HEK293 (cell line): ENCODE measurements around the gene GTPBP10.
A peak's percentile ranks its signal among the peaks of the same experiment; 100 is the strongest.

Source experiments
- EGR2 ChIP-seq: fragments of 450-650 bp; formaldehyde crosslinking; IDR thresholded peaks from 2 replicates; pipeline ENCODE4 v1.5.1; 2016; ENCODE audit warnings: low read depth, missing biosample characterization, missing genetic modification characterization
- KLF16 ChIP-seq: fragments of 450-650 bp; formaldehyde crosslinking; IDR thresholded peaks from 2 replicates; pipeline ENCODE4 v1.5.1; 2017; ENCODE audit warnings: missing biosample characterization, missing genetic modification characterization
- OSR2 ChIP-seq: fragments of 450-650 bp; formaldehyde crosslinking; IDR thresholded peaks from 2 replicates; pipeline ENCODE4 v1.5.1; 2016; ENCODE audit warnings: missing biosample characterization, missing genetic modification characterization
- SCRT1 ChIP-seq: fragments of 450-650 bp; formaldehyde crosslinking; IDR thresholded peaks from 2 replicates; pipeline ENCODE4 v1.5.1; 2016; ENCODE audit warnings: missing biosample characterization, missing genetic modification characterization, borderline replicate concordance
- TCF7L2 ChIP-seq: IDR thresholded peaks from 2 replicates; pipeline ENCODE4 v1.6.1; 2011; ENCODE audit warnings: low read depth, mild to moderate bottlenecking, inconsistent platforms, low read length, moderate library complexity, borderline replicate concordance
- ZBTB48 ChIP-seq: fragments of 450-650 bp; formaldehyde crosslinking; IDR thresholded peaks from 2 replicates; pipeline ENCODE4 v1.5.1; 2016; ENCODE audit warnings: missing biosample characterization, missing genetic modification characterization
- ZBTB8A ChIP-seq: fragments of 450-650 bp; formaldehyde crosslinking; IDR thresholded peaks from 2 replicates; pipeline ENCODE4 v1.5.1; 2016; ENCODE audit warnings: missing biosample characterization, missing genetic modification characterization
- ZFP41 ChIP-seq: fragments of 450-650 bp; formaldehyde crosslinking; IDR thresholded peaks from 2 replicates; pipeline ENCODE4 v1.5.1; 2016; ENCODE audit warnings: missing biosample characterization, missing genetic modification characterization, borderline replicate concordance
- ZNF112 ChIP-seq: fragments of 450-650 bp; formaldehyde crosslinking; IDR thresholded peaks from 2 replicates; pipeline ENCODE4 v1.5.0; 2017; ENCODE audit warnings: missing biosample characterization, missing genetic modification characterization
- ZNF341 ChIP-seq: fragments of 450-650 bp; formaldehyde crosslinking; IDR thresholded peaks from 2 replicates; pipeline ENCODE4; 2016; ENCODE audit warnings: low read depth, missing biosample characterization, missing genetic modification characterization
- ZNF350 ChIP-seq: fragments of 450-650 bp; formaldehyde crosslinking; IDR thresholded peaks from 2 replicates; pipeline ENCODE4 v1.5.0; 2017; ENCODE audit warnings: missing biosample characterization, mild to moderate bottlenecking, missing genetic modification characterization
- ZNF366 ChIP-seq: fragments of 450-650 bp; formaldehyde crosslinking; conservative IDR thresholded peaks from 2 replicates; pipeline ENCODE4 v1.5.1; 2016; ENCODE audit warnings: missing biosample characterization, missing genetic modification characterization
- ZNF626 ChIP-seq: fragments of 450-650 bp; sonication (Bioruptor Pico); formaldehyde crosslinking; IDR thresholded peaks from 2 replicates; pipeline ENCODE4 v1.5.1; 2018; ENCODE audit warnings: missing biosample characterization, missing genetic modification characterization, inconsistent platforms
- ZNF670 ChIP-seq: fragments of 450-650 bp; formaldehyde crosslinking; IDR thresholded peaks from 2 replicates; pipeline ENCODE4 v1.5.1; 2016; ENCODE audit warnings: missing biosample characterization, missing genetic modification characterization, low read depth
- ZNF747 ChIP-seq: fragments of 450-650 bp; formaldehyde crosslinking; IDR thresholded peaks from 2 replicates; pipeline ENCODE4 v1.5.1; 2016; ENCODE audit warnings: missing biosample characterization, missing genetic modification characterization
- ZSCAN30 ChIP-seq: fragments of 450-650 bp; IDR thresholded peaks from 2 replicates; pipeline ENCODE4 v1.5.1; 2018; ENCODE audit warnings: missing biosample characterization, mild to moderate bottlenecking, missing genetic modification characterization, moderate library complexity
- TF ChIP-seq, protein P1 (sequence below): fragments of 450-650 bp; formaldehyde crosslinking; IDR thresholded peaks from 2 replicates; pipeline ENCODE4 v1.5.1; 2016; ENCODE audit warnings: missing biosample characterization, missing genetic modification characterization
- TF ChIP-seq, protein P2 (sequence below): fragments of 450-650 bp; formaldehyde crosslinking; IDR thresholded peaks from 2 replicates; pipeline ENCODE4 v1.5.1; 2016; ENCODE audit warnings: missing biosample characterization, missing genetic modification characterization
- TF ChIP-seq, protein P3 (sequence below): fragments of 450-650 bp; formaldehyde crosslinking; IDR thresholded peaks from 2 replicates; pipeline ENCODE4 v1.5.1; 2016; ENCODE audit warnings: missing biosample characterization, missing genetic modification characterization, low read depth
- TF ChIP-seq, protein P4 (sequence below): fragments of 450-650 bp; formaldehyde crosslinking; optimal IDR thresholded peaks from 2 replicates; pipeline ENCODE3; 2016; ENCODE audit warnings: missing biosample characterization, mild to moderate bottlenecking, missing genetic modification characterization
- TF ChIP-seq, protein P5 (sequence below): fragments of 450-650 bp; IDR thresholded peaks from 2 replicates; pipeline ENCODE4 v1.5.1; 2018; ENCODE audit warnings: missing biosample characterization, missing genetic modification characterization
- TF ChIP-seq, protein P6 (sequence below): fragments of 450-650 bp; formaldehyde crosslinking; IDR thresholded peaks from 2 replicates; pipeline ENCODE4 v1.5.1; 2016; ENCODE audit warnings: missing biosample characterization, missing genetic modification characterization
- TF ChIP-seq, protein P7 (sequence below): fragments of 450-650 bp; formaldehyde crosslinking; IDR thresholded peaks from 2 replicates; pipeline ENCODE4 v1.5.1; 2016; ENCODE audit warnings: missing biosample characterization, missing genetic modification characterization

Gene GTPBP10

DNA sequence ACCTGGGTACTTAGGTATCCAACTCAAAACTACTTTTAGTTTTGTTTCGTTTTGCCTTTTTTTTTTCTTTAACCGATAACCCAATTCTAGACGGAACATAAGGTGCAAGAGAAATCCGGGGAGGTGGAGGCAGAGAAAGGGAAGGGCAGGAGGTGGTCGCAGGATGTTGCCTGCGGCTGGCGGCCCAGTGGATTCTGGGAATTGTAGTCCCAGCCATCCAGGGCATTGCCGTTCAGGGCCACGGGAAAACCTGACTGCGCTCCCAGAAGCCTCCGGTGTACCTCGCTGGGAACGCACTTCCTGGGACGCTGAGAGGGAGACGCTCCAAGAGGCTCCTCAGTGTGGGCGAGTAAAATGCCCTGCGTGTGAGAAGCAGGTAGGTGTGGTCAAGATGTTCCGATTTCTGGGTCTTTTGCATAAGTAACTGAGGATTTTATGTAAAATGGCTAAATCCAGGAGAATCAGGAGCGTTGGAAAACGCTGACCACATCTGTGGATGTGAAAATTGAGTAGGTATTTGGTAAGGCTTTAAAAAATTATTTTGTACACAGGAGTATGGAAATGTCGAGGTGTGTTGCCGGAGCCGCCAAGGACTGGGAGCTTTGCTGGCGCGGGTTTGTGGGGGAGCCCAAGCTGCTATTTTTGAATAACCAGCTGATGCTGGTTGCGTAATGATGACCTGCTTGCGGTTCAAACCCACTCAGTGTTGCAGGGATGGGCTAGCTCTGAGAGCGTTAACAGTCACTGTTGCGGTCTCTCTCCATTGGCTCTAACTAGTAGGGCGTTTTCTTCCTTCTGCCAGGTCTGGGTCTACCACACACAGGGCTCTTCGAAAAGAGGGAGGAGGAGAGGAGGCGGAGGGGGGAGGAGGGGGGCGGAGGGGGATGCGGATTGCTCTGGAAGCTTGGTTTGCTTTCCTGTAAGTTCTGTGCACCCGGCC, 56.9 kb downstream of the GTPBP10 start, which contains the start of gene CLDN12 (continued):
- TF ChIP-seq, protein P1, sequence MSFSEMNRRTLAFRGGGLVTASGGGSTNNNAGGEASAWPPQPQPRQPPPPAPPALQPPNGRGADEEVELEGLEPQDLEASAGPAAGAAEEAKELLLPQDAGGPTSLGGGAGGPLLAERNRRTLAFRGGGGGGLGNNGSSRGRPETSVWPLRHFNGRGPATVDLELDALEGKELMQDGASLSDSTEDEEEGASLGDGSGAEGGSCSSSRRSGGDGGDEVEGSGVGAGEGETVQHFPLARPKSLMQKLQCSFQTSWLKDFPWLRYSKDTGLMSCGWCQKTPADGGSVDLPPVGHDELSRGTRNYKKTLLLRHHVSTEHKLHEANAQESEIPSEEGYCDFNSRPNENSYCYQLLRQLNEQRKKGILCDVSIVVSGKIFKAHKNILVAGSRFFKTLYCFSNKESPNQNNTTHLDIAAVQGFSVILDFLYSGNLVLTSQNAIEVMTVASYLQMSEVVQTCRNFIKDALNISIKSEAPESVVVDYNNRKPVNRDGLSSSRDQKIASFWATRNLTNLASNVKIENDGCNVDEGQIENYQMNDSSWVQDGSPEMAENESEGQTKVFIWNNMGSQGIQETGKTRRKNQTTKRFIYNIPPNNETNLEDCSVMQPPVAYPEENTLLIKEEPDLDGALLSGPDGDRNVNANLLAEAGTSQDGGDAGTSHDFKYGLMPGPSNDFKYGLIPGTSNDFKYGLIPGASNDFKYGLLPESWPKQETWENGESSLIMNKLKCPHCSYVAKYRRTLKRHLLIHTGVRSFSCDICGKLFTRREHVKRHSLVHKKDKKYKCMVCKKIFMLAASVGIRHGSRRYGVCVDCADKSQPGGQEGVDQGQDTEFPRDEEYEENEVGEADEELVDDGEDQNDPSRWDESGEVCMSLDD = no peak
- no peak; the same call in 1 of the 2 replicates for TF ChIP-seq EGR2 (tag by site-specific recombination)
- TF ChIP-seq KLF16 (tag by site-specific recombination) = no peak
- TF ChIP-seq, protein P2, sequence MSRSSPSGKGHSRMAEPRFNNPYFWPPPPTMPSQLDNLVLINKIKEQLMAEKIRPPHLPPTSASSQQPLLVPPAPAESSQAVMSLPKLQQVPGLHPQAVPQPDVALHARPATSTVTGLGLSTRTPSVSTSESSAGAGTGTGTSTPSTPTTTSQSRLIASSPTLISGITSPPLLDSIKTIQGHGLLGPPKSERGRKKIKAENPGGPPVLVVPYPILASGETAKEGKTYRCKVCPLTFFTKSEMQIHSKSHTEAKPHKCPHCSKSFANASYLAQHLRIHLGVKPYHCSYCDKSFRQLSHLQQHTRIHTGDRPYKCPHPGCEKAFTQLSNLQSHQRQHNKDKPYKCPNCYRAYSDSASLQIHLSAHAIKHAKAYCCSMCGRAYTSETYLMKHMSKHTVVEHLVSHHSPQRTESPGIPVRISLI (tag by site-specific recombination) = no peak
- no peak for TF ChIP-seq ZSCAN30 (tag by site-specific recombination)
- no peak for TF ChIP-seq OSR2 (tag by site-specific recombination)
- no peak for TF ChIP-seq ZNF350 (tag by site-specific recombination)
- no peak for TF ChIP-seq ZNF626 (tag by site-specific recombination)
- TF ChIP-seq ZNF112 = no peak
- TF ChIP-seq, protein P3, sequence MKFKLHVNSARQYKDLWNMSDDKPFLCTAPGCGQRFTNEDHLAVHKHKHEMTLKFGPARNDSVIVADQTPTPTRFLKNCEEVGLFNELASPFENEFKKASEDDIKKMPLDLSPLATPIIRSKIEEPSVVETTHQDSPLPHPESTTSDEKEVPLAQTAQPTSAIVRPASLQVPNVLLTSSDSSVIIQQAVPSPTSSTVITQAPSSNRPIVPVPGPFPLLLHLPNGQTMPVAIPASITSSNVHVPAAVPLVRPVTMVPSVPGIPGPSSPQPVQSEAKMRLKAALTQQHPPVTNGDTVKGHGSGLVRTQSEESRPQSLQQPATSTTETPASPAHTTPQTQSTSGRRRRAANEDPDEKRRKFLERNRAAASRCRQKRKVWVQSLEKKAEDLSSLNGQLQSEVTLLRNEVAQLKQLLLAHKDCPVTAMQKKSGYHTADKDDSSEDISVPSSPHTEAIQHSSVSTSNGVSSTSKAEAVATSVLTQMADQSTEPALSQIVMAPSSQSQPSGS (tag by site-specific recombination) = no peak
- TF ChIP-seq ZNF747 = no peak
- TF ChIP-seq, protein P4, sequence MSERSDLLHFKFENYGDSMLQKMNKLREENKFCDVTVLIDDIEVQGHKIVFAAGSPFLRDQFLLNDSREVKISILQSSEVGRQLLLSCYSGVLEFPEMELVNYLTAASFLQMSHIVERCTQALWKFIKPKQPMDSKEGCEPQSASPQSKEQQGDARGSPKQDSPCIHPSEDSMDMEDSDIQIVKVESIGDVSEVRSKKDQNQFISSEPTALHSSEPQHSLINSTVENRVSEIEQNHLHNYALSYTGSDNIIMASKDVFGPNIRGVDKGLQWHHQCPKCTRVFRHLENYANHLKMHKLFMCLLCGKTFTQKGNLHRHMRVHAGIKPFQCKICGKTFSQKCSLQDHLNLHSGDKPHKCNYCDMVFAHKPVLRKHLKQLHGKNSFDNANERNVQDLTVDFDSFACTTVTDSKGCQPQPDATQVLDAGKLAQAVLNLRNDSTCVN (tag by site-specific recombination) = no peak
- TF ChIP-seq ZBTB8A = peak; percentile 22; the same call in 1 of the 2 replicates
- TF ChIP-seq, protein P5, sequence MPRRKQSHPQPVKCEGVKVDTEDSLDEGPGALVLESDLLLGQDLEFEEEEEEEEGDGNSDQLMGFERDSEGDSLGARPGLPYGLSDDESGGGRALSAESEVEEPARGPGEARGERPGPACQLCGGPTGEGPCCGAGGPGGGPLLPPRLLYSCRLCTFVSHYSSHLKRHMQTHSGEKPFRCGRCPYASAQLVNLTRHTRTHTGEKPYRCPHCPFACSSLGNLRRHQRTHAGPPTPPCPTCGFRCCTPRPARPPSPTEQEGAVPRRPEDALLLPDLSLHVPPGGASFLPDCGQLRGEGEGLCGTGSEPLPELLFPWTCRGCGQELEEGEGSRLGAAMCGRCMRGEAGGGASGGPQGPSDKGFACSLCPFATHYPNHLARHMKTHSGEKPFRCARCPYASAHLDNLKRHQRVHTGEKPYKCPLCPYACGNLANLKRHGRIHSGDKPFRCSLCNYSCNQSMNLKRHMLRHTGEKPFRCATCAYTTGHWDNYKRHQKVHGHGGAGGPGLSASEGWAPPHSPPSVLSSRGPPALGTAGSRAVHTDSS = no peak
- peak; percentile 98 for TF ChIP-seq ZNF341 (tag by site-specific recombination)
- no peak for TF ChIP-seq ZFP41
- no peak for TF ChIP-seq ZBTB48 (tag by site-specific recombination)
- TF ChIP-seq, protein P6, sequence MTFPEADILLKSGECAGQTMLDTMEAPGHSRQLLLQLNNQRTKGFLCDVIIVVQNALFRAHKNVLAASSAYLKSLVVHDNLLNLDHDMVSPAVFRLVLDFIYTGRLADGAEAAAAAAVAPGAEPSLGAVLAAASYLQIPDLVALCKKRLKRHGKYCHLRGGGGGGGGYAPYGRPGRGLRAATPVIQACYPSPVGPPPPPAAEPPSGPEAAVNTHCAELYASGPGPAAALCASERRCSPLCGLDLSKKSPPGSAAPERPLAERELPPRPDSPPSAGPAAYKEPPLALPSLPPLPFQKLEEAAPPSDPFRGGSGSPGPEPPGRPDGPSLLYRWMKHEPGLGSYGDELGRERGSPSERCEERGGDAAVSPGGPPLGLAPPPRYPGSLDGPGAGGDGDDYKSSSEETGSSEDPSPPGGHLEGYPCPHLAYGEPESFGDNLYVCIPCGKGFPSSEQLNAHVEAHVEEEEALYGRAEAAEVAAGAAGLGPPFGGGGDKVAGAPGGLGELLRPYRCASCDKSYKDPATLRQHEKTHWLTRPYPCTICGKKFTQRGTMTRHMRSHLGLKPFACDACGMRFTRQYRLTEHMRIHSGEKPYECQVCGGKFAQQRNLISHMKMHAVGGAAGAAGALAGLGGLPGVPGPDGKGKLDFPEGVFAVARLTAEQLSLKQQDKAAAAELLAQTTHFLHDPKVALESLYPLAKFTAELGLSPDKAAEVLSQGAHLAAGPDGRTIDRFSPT (tag by site-specific recombination) = no peak
- no peak for TF ChIP-seq SCRT1 (tag by site-specific recombination)
- TF ChIP-seq ZNF670 (tag by site-specific recombination) = no peak
- TF ChIP-seq ZNF366 (tag by site-specific recombination) = 0 out of 2 replicates have a peak, but pooled peaks have one; percentile 4
- no peak for TF ChIP-seq TCF7L2
- TF ChIP-seq, protein P7, sequence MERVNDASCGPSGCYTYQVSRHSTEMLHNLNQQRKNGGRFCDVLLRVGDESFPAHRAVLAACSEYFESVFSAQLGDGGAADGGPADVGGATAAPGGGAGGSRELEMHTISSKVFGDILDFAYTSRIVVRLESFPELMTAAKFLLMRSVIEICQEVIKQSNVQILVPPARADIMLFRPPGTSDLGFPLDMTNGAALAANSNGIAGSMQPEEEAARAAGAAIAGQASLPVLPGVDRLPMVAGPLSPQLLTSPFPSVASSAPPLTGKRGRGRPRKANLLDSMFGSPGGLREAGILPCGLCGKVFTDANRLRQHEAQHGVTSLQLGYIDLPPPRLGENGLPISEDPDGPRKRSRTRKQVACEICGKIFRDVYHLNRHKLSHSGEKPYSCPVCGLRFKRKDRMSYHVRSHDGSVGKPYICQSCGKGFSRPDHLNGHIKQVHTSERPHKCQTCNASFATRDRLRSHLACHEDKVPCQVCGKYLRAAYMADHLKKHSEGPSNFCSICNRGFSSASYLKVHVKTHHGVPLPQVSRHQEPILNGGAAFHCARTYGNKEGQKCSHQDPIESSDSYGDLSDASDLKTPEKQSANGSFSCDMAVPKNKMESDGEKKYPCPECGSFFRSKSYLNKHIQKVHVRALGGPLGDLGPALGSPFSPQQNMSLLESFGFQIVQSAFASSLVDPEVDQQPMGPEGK = peak; percentile 37; the same call in 1 of the 2 replicates
